Lower leg skin (tissue), 3 donors: ENCODE measurements around the gene KIF26B.

Experiments used
- CTCF ChIP-seq, 3 donors: fragments of 450-650 bp; IDR thresholded peaks; one replicate each; pipeline ENCODE4 v1.5.1; 2016; ENCODE audit warnings: antibody characterized with exemption in 3 of 3, mild to moderate bottlenecking in 3 of 3, moderate library complexity in 2 of 3
- POLR2A ChIP-seq, 2 donors: fragments of 450-650 bp; IDR thresholded peaks; one replicate each; pipeline ENCODE4 v1.6.1; 2016 to 2017; ENCODE audit warnings: antibody characterized with exemption in 2 of 2, mild to moderate bottlenecking in 1 of 2, moderate library complexity in 1 of 2

GRCh38 chr1:245353915-245354775, 199.4 kb downstream of the KIF26B start:
- TF ChIP-seq CTCF (IDR thresholded peaks at IDR 0.05): no peak
- no peak for TF ChIP-seq POLR2A (IDR thresholded peaks at IDR 0.05)
